HepG2 (cell line): ENCODE results near the gene BIRC2. TPM values are rescaled to one million over a fixed set of nuclear protein-coding genes. Genes with fewer than 3 reads are reported as not detected.

ENCODE experiments used
- ATF6 ChIP-seq: sonication (generic); formaldehyde crosslinking; conservative IDR thresholded peaks from 2 replicates; pipeline ENCODE4 v1.4.0; 2020; ENCODE audit warnings: missing genetic modification reagents
- EHMT2 ChIP-seq: fragments of 200-600 bp; sonication (generic); IDR thresholded peaks from 2 replicates; pipeline ENCODE4 v1.7.0; 2017; ENCODE audit warnings: antibody characterized with exemption, low read depth, low read length, borderline replicate concordance
- HES4 ChIP-seq: sonication (generic); formaldehyde crosslinking; IDR thresholded peaks from 2 replicates; pipeline ENCODE4 v1.9.0; 2021; ENCODE audit warnings: mild to moderate bottlenecking, missing genetic modification reagents, borderline replicate concordance
- KAT7 ChIP-seq: IDR thresholded peaks from 2 replicates; pipeline ENCODE4 v1.6.1; 2018; ENCODE audit warnings: borderline replicate concordance, missing compliant biosample characterization
- KIAA2018 ChIP-seq: sonication (generic); formaldehyde crosslinking; IDR thresholded peaks from 2 replicates; pipeline ENCODE4 v1.5.0; 2020; ENCODE audit warnings: mild to moderate bottlenecking, missing genetic modification reagents, borderline replicate concordance
- KLF9 ChIP-seq: IDR thresholded peaks from 2 replicates; pipeline ENCODE4 v1.6.1; 2016; ENCODE audit warnings: low read depth
- MED1 ChIP-seq: sonication (generic); formaldehyde crosslinking; IDR thresholded peaks from 2 replicates; pipeline ENCODE4 v1.4.0; 2020; ENCODE audit warnings: missing genetic modification reagents
- PLSCR1 ChIP-seq: sonication (generic); formaldehyde crosslinking; IDR thresholded peaks from 2 replicates; pipeline ENCODE4 v1.5.0; 2020; ENCODE audit warnings: missing genetic modification reagents, mild to moderate bottlenecking, borderline replicate concordance
- RBAK ChIP-seq: sonication (generic); formaldehyde crosslinking; IDR thresholded peaks from 2 replicates; pipeline ENCODE4 v1.5.1; 2020; ENCODE audit warnings: mild to moderate bottlenecking, missing genetic modification reagents
- STAG1 ChIP-seq: sonication (generic); formaldehyde crosslinking; IDR thresholded peaks from 2 replicates; pipeline ENCODE4 v1.4.0; 2020; ENCODE audit warnings: missing genetic modification reagents
- ZBTB4 ChIP-seq: sonication (generic); formaldehyde crosslinking; IDR thresholded peaks from 2 replicates; pipeline ENCODE4 v1.4.0; 2020; ENCODE audit warnings: missing genetic modification reagents, mild to moderate bottlenecking, borderline replicate concordance
- ZFP36L2 ChIP-seq: sonication (generic); formaldehyde crosslinking; IDR thresholded peaks from 2 replicates; pipeline ENCODE4 v1.4.0; 2020; ENCODE audit warnings: missing genetic modification reagents
- ZNF543 ChIP-seq: sonication (generic); formaldehyde crosslinking; IDR thresholded peaks from 2 replicates; pipeline ENCODE4 v1.4.0; 2020; ENCODE audit warnings: mild to moderate bottlenecking, missing genetic modification reagents
- ZNF564 ChIP-seq: sonication (generic); formaldehyde crosslinking; IDR thresholded peaks from 2 replicates; pipeline ENCODE4 v1.8.1; 2023; ENCODE audit warnings: mild to moderate bottlenecking, missing genetic modification reagents
- ZNF597 ChIP-seq: sonication (generic); formaldehyde crosslinking; IDR thresholded peaks from 2 replicates; pipeline ENCODE4 v1.5.0; 2020; ENCODE audit warnings: missing genetic modification reagents
- polyA plus RNA-seq, 8 experiments: library from polyadenylated mRNA; depleted of rRNA in 3 of 8; stranded (reverse) in 7 of 8; unstranded in 1 of 8; fragments of >200 nt; fragmentation: Illumina TruSeq in 4 of 8; extraction: Trizol in 4 of 8; gene quantifications; 2 replicates each; pipeline versions ENCODE4 v1.2.1 to v1.2.3, GENCODE V29; 2011 to 2016; ENCODE audit warnings: low read depth in 4 of 8, missing spikeins in 1 of 8, mixed read lengths in 1 of 8; ENCODE audit not compliant: insufficient read depth in 1 of 8
- total RNA-seq, 5 experiments: library from RNA; depleted of rRNA; stranded (reverse); fragments of >200 nt; fragmentation: Illumina TruSeq; extraction: Trizol; gene quantifications; 2 replicates each; pipeline ENCODE4 v1.2.3, GENCODE V29; 2016; ENCODE audit warnings: low read depth in 1 of 5

BIRC2 gene
- total and polyA plus RNA-seq, 2 of the 13 experiments (the other 11 are each of a cell fraction or from before 2014, with no cell fraction given): 61.7 to 62.2 TPM

GRCh38 chr11:102341844-102342318 lies 5.1 kb upstream of the BIRC2 start (continued):
- TF ChIP-seq ATF6 (CRISPR knock-in tag) (no peak), KIAA2018 (CRISPR knock-in tag) (no peak), ZNF543 (CRISPR knock-in tag) (no peak), KLF9 (no peak), KAT7 (CRISPR knock-in tag) (no peak), MED1 (CRISPR knock-in tag) (0 out of 2 replicates have a peak, but pooled peaks have one; percentile 27), ZNF597 (CRISPR knock-in tag) (no peak), ZBTB4 (CRISPR knock-in tag) (no peak), RBAK (CRISPR knock-in tag) (no peak), EHMT2 (no peak), HES4 (CRISPR knock-in tag) (no peak), STAG1 (CRISPR knock-in tag) (peak; percentile 94), PLSCR1 (CRISPR knock-in tag) (no peak), ZNF564 (CRISPR knock-in tag) (no peak), ZFP36L2 (no peak)
